GM19240 (cell line): ENCODE data around the gene PSMC1.
"Not testable (repeated sequence)": the region's sequence is repeated elsewhere in the genome, so short reads cannot be mapped to it uniquely, and the experiment has no call there.

Experiments used
- DNase-seq: peaks from one replicate; pipeline ENCODE4 v3.0.0; 2011; ENCODE audit warnings: low spot score; ENCODE audit not compliant: insufficient read length

Gene PSMC1

DNA sequence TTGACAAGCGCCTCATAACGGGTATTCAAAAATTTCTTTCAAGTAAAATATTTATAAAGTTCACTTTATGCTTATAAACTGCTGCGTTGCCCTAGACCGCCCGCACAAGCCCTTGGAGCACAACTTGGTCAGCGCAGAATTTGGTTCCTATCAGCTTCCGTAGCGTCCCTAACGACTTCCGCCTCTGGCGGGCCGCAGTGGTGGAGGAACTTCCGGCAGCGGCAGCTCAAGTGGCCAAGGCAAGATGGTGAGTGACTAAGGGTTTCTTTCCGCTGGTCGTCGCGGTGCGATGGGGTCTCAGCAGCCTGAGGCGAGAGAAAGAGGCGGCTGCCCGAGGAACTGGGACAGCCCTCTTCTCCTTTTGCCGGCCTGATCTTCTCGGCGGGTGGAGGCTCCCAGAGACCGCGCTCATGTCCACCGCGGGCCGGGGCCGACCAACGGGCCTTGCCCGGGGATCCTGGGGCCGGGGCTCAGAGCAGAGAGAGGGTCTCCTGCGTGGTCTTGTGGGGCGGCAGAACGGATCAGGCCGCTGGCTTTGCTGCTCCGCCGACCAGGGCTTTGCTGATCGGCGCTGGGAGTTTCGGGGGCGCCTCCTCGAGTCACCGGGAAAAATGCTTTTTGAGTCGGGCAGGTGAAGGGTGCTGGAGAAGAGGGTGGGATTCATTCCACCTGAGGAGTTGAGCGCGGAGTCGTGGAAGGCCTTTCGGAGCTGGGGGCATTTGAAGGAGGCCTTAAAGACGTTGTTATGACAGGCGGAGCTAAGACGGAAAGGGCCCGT is at the start of gene PSMC1:
PSMC1 (plus strand) TSS at position 200 of the 778 bp plus-strand sequence; CDS start at position 245, 45 bp downstream.
- DNase-seq, result peak; percentile 88

DNA sequence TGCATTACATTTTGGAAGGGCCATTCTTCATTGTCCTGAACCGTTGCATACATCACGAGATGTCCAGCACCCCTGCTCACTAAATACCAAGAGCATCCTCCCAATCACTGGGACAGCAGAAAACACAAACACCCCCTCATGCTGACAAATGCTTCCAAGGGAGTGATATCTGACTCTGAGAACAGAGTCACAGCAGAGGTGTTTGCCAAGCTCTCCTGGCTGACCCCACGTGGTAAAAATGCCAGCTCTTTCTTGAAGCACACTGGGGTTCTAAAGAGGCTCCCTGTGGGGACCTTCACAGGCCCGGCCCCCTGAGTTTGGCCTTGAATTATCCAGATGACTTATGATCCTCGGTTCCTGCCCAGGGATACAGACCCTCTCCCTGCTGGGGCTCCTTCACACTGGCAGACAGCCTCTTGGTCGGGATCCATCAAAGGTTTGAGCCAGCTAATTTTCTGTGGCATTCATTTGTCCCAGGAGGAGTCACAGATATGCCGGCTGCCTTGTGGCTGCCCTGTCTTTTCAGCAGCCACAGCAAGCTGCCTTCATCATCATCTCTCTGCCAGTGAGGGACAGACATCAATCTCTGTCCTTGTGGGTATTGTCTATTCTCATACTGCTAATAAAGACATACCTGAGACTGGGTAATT is 43.1 kb upstream of the PSMC1 start:
- DNase-seq, result no peak

DNA sequence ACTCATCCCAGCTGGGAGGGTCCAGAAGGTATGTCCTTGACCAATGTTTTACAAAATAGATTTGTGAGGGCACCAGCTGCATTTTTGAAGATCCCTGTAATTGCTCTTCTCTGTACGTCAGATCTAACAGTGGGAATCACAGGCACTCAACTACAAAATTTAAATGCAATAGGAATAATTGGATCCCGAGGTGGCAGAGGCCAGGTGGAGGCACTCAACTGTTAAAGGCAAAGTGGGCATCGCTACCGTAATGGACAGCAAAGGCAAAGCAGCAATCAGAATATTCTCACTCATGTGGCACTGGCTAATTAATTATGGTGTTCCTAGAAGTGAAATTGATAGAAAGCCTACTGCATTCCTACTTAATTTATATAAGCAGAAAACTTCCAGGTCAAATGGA is 27.9 kb upstream of the PSMC1 start:
- DNase-seq, result no peak

DNA sequence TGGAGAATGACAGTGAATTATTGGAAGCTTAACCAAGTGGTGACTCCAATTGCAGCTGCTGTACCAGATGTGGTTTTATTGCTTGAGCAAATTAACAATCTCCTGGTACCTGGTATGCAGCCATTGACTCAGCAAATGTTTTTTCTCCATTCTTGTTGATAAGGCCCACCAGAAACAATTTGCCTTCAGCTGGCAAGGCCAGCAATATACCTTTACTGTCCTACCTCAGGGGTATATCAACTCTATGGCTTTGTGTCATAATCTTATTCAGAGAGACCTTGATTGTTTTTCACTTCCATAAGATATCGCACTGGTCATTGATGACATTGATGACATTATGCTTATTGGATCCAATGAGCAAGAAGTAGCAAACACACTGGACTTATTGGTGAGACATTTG is 26.4 kb upstream of the PSMC1 start:
- not testable (repeated sequence) for DNase-seq

DNA sequence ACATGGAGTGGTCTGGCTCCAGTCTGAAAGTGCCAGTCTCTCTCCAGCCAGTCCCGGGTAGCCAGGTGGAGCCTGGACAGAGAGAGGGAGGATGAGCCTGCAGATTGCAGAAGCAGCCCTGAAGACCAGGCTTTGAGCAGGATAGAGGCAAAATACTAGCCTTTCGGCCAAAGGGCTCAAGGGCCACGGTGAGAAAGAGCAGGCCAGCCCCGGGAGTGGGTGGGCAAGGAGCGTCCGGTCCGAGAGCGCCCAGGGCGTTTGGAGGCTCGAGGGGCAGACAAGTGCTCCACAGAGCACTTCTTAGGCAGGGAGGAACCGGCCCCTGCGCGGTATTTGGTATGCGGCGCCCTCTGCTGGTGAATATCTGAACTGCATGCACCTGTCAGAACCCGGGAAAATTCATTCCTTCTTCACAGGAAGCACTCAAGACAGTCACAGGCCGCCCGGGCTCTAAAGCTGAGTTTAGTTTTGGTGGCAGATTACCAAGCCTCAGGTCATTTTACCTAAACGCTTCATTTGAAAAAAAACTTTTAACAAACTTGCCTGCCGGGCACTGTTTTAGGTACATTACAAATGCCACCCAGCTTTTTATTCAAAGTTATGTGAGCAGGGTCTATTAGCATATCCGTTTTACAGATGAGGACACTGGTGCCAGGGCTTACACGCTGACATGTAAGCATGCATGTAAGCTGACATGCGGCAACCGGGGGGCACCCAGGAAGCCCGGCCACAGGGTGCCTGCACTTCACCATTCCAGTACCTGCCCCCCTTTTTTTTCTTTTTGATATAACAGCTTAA is 21.0 kb upstream of the PSMC1 start:
- DNase-seq, result peak; percentile 55

DNA sequence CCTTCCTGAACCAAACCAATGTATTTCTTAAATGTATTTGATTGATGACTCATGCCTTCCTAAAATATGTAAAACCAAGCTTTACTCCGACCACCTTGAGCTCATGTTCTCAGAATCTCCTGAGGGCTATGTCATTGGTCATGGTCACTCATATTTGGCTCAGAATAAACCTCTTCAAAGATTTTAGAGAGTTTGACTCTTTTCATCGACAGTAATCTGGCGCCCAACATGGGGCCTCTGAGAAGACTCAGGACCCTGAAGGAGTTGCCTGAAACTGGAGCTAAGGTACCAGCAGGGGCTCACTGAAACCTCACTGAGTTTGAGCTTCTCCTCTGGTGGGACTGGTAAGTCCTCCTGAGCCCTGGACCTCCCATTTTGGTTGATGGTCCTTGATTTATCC is 17.2 kb upstream of the PSMC1 start:
- DNase-seq, result no peak

DNA sequence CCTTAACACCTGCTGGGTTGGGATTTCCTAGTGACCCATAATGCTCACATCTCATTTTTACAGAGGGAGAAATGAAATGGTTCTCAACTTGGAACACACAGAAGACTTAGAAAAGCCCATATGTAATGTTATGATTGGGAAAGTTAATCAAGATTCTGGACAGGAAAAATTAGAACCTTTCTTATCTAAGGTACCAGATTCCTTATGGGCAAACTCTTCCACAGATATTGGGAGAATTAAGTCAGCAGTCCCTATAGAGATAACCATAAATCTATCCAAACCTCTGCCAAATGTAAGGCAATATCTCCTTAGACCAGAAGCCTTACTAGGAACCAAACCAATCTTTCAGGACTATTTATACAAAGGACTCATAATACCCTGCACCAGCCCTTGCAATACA is 13.9 kb upstream of the PSMC1 start:
- DNase-seq, result no peak

DNA sequence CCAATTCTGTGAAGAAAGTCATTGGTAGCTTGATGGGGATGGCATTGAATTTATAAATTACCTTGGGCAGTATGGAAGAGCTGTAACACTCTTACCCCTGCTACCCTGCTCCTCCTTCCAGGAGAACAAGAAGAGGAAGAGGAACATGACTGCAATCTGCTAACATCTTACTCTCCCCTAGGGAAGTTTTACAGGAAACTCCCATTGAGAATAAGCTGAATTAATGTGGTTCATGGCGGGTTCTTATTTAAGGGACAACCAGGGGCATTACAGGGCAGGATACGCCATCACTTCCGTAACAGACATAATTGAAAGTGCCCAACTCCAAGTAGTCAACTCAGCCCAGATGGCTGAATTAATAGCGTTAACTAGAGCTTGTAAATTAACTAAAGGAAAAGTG is 9.4 kb upstream of the PSMC1 start:
- DNase-seq, result no peak

DNA sequence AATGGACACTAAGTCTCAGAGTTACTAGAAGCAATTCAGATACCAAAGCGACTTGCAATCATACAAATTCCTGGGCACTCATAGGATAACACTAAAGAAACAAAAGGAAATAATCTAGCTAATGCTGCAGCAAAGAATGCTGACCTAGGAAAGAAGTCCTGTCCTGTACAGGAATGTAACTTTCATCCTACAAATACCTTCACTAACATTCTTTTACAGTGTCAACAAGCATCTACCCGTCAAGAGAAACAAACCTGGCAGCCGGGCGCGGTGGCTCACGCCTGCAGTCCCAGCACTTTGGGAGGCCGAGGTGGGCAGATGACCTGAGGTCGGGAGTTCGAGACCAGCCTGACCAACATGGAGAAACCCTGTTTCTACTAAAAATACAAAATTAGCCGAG is 8.9 kb upstream of the PSMC1 start:
- not testable (repeated sequence) for DNase-seq

DNA sequence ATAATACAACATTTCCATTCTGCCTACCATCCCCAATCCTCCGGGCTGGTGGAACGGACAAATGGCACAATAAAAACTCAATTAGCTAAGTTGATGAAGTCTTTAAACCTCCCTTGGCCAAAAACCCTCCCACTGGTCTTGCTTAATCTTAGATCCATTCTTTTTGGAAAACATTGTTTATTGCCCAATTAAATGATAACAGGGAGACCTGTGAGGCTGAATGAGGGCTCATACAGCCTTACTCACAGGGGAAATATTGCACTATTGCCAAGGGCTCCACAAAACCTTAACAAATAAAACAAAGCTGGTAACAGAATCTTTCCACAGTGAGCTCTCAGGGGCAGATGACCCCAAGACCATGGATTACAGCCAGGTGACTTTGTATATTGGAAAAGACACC is 7.8 kb upstream of the PSMC1 start:
- no peak for DNase-seq

DNA sequence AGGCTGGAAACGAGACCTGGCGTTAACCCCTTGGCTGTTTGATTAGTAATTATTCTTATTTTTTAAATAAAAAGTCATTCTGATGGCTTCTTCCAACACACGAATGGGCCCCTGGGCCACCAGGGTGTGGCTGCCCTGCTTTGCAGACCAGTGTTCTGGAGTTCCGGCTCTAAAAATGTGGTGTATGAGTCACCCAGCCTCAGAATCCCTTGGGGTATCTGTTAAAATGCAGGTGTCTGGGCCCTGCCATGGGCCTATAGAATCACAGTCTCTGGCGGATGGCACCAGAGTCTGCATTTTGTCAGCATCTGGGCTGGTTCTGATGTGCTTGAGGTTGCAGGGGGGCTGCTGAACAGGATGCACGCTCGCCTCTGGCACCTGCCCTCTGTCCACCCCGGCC is 2.5 kb upstream of the PSMC1 start:
- no peak for DNase-seq

DNA sequence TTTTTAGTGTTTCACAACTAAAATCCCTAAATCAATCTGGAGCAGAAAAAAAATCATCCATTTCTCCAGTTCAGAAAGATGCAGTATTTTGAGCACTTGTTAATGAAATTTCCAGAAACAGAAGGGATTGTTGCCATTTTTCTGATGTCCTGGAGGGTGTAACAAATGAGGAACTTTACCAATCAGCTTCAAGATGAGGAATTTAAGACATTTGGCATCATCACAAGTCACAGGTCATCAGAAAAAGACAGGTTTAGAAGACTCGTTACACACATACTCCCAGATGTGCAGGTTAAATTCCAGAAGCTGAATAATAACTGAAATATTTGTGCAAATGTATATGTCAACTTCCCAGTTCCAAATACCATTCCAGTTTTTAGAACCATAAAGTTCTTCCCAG is 482 bp upstream of the PSMC1 start:
- DNase-seq, result no peak

DNA sequence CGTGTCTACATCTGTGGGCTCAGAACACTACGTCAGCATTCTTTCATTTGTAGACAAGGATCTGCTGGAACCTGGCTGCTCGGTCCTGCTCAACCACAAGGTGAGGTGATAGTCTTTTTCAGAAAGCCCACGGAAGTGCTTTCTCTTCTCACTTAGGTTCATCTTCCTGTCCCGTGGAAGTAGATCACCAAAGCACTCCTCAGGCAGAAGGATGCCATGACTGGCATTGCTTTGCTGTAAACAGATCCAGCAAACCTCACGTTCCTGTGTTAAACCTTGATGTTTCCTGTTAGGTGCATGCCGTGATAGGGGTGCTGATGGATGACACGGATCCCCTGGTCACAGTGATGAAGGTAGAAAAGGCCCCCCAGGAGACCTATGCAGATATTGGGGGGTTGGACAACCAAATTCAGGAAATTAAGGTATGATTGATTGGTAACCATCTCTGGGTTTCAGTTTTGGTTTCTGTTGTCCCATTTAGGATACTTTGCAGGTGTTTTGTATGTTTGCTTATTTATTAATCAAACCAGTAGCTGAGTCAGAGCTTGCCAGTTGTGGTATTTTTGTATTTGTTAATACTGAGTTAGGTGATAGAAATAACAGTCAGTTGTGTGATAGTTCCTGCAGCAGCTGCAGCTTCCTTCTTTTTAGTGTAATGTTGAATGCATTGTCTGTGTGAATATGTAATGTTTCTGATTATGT is 7.5 kb downstream of the PSMC1 start:
- DNase-seq, result no peak

DNA sequence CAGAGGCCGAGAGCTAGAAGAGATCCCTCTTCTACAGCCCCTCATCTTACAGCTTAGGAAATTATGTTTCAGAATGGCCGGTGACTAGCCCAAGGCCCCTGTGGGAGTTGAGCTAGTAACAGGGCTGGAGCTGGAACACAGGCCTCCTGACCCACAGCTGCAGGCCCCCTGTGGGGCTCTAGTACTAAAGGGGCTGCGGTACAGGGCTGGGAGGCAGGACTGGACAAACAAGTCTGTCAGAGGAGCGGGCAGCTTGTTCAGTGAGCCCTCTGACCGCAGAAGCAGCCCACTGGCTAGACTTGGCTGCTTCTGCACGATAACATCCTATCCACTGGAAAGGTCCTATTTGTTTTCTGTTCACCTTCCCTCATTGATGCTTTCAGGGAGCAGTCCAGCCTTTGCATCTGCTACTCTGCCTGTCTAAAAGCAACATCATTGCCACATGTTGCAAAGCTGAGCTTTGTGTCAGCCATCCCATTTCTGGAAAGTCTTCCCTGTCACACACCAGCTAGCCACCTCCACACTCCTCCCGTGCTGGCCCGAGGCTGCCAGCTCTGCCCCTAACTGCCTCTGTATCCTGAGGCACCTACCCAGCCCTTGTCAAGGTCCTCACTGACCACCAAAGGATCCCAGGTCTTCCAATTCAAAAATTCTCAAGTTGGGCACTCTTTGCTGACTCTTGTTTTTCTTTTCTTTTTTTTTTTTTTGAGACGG is 10.2 kb downstream of the PSMC1 start:
- DNase-seq, result no peak

DNA sequence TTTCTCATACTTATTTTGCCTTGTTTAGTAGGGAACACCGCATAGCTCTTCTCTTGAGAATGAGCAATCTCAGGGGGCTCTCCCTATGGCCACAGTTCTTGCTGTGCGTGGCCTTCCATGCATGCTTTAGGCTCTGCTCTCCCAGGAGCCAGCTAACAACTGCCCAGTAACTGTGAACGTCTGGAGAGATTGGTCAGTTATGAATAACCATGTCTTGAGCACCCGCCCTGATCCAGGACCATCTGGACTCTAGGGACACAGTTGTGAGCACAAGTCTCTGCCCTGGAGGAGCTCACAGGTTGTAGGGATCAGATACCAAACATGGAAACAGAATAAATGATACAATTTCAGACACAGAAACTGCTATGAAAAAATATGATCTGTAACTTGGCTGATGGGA is 12.1 kb downstream of the PSMC1 start:
- DNase-seq, result no peak

DNA sequence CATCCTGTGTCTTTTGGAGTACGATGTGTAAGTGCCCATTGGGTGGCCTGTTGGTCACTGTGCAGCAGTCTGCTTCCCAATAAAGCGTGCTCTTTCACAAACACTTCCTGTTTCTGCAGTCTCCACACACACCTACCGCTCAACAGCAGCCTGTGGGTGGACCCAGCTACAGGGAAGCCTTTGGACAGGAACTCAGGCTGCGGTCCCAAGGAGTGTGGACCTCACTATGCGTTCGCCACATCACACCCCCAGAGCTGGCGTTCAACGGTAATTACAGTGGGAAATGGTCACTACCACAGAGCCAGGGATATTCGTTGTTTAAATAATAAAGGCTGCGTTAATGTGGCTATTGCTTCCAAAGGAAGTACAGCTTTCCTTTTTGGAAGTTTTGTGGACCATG is 16.2 kb downstream of the PSMC1 start:
- no peak for DNase-seq

DNA sequence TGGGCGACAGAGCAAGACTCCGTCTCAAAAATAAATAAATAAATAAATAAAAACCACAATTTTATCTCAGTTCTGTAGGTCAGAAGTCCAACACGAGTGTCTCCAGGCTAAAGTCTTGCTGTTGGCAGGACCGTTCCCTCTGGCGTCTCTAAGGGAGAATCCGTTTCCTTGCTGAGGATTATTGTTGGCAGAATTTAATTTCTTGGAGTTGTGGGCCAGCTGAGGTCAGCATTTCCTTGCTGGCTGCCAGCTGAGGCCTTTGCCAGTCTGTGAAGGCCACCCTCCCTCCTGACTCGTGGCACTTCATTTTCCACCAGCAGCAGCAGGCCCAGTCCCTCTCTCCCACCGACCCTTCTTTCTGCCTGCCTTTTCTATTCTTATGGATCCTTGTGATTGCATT is 17.2 kb downstream of the PSMC1 start:
- DNase-seq, result no peak

DNA sequence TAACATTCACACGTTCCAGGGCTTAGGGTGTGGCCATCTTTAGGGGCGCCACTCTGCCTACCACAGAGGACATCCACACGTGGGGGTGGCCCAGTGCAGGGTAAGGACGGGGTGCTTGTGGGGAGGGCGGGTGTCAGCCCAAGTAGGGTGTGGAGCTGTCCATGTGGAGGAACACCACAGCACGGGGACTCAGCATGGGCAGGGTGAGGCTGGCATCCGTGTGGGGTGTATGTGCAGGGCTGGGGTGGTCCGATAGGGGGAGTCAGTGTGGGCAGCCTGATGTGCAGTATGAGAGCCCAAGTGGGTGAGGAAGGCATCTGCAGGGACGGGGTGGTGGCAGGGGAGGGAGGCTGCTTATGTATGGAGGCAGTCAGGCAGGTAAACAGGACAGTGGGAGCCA is 17.7 kb downstream of the PSMC1 start:
- DNase-seq, result no peak

DNA sequence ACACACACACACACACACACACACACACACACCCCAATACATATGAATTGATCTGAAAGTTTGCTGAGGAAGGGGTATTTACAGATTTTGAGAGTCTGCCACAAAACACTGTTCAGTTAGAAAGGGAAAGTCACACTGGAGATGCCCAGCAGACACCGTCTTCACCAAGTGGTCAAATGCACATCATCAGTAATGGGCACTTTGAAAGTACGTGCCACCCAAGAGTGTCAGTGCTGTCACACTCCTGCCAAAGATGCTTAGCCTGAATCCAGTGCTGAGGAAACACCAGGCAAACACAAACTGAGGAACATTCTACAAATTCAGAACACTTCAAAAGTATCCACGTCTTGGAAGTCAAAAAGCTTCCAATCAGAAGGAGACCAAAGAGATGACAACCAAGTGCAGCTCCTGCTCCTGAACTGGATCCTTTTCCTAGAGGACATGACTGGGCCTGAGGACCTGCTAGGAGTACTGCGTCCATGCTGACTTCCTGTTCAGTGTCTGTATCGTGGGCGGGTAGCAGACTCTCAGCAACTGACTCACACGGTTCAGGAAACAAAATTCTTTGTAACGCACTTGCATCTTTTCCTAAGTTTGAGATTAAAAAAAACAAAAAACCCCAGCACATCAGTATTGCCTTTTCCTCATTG is 18.6 kb downstream of the PSMC1 start:
- DNase-seq, result no peak

DNA sequence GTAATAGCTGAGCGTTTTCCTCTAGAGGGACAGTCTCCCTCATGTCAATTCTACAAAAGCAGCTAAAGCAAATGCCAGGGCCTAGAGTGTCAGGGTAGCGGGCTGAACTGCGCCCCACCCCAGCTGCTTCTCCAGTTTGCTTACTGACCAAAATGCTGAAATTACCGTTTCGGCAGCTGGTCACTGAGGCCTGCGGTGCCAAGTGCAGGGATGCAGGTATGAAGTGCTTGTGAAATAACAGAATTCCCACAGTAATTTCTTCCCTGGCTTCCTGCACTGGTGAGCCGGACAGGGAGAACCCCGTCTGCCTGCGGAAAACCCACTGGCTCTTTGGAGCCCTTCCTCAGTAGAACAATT is 19.1 kb downstream of the PSMC1 start:
- DNase-seq, result no peak

DNA sequence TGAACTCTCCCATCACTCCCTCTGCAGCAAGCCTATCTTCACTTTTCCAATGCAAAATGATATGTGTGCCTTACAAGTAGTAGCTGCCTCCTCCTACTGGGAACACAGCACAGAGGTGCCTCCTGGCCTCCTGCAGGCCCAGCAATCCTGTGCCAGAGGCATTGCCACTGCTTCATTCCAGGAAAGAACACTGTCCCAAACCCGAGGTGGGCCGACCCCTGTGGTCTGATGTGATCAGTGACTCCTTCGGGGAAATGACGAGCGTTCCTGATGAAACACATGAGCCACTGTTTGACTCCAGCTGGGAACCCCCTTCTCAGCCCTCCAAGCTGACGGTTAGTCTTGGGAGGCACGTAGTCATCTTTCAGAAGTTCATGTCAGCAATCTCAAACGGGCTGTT is 19.5 kb downstream of the PSMC1 start:
- no peak for DNase-seq
